DND-41 (cell line): ENCODE results near the gene SNTG2.

ENCODE experiments used
- ATAC-seq: fragments of 200-7000 bp; cut with Tn5 transposase; 3 replicates; pipeline ENCODE4 v1.9.1; 2021; ENCODE audit warnings: low read depth; ENCODE audit not compliant: insufficient read depth
- DNase-seq: peaks from one replicate; pipeline ENCODE4 v3.0.0-alpha.2; 2020
- H2AFZ ChIP-seq: 2 replicates; pipeline ENCODE4 v1.6.0; 2012; ENCODE audit warnings: low read depth, low read length
- H3K27ac ChIP-seq: 2 replicates; pipeline ENCODE4 v1.5.1; 2012; ENCODE audit warnings: low read length, inconsistent platforms
- H3K27me3 ChIP-seq: fragments of 200-600 bp; sonication (generic); 2 replicates; pipeline ENCODE4 v1.6.0; 2012; ENCODE audit warnings: low read length, mild to moderate bottlenecking, inconsistent platforms; ENCODE audit not compliant: insufficient read depth, poor library complexity
- H3K36me3 ChIP-seq: 2 replicates; pipeline ENCODE4 v1.5.1; 2012; ENCODE audit warnings: low read length, inconsistent platforms; ENCODE audit not compliant: insufficient read depth
- H3K4me1 ChIP-seq: 2 replicates; pipeline ENCODE4 v1.5.1; 2012; ENCODE audit warnings: mild to moderate bottlenecking, low read length; ENCODE audit not compliant: insufficient read depth
- H3K4me2 ChIP-seq: 2 replicates; pipeline ENCODE4 v1.6.0; 2012; ENCODE audit warnings: mild to moderate bottlenecking, moderate library complexity, low read length, inconsistent platforms; ENCODE audit not compliant: insufficient read depth
- H3K4me3 ChIP-seq, 2 experiments: fragments of 200-600 bp in 1 of 2; shearing (Covaris generic) in 1 of 2; 2 replicates each; pipeline ENCODE4 v1.5.1; 2012 to 2016; ENCODE audit warnings: inconsistent platforms in 2 of 2, low read length in 2 of 2, mild to moderate bottlenecking in 2 of 2, low read depth in 1 of 2, moderate library complexity in 1 of 2
- H3K79me2 ChIP-seq: 2 replicates; pipeline ENCODE4 v1.6.0; 2012; ENCODE audit warnings: low read length, inconsistent platforms; ENCODE audit not compliant: insufficient read depth
- H3K9ac ChIP-seq: 2 replicates; pipeline ENCODE4 v1.6.0; 2012; ENCODE audit warnings: low read depth, mild to moderate bottlenecking, inconsistent platforms, low read length, moderate library complexity
- H3K9me3 ChIP-seq: 2 replicates; pipeline ENCODE4 v1.5.1; 2012; ENCODE audit warnings: low read length, moderate library complexity, mild to moderate bottlenecking, inconsistent platforms; ENCODE audit not compliant: insufficient read depth, severe bottlenecking
- H4K20me1 ChIP-seq: 2 replicates; pipeline ENCODE4 v1.6.0; 2012; ENCODE audit warnings: low read length; ENCODE audit not compliant: insufficient read depth
- CTCF ChIP-seq: IDR thresholded peaks from 2 replicates; pipeline ENCODE4 v1.5.1; 2012; ENCODE audit warnings: borderline replicate concordance, low read length, moderate library complexity, mild to moderate bottlenecking; ENCODE audit not compliant: poor library complexity, severe bottlenecking; ENCODE audit errors: extremely low read depth
- EZH2 ChIP-seq: IDR thresholded peaks from 3 replicates; pipeline ENCODE4 v1.6.1; 2012; ENCODE audit warnings: borderline replicate concordance, low read depth, mild to moderate bottlenecking, moderate library complexity, low read length, inconsistent platforms; ENCODE audit not compliant: severe bottlenecking

SNTG2 gene

GRCh38 chr2:1405967-1406366, 455.3 kb downstream of the SNTG2 start:
- Histone ChIP-seq H3K27ac (no peak overlapping the region), H3K4me1 (peaks cover 5% of the 10 kb centered on the region; the same call in 1 of the 2 replicates), H3K27me3 (no peaks in the 10 kb centered on the region), H3K4me3 (no peak overlapping the region), H3K9me3 (no peaks in the 10 kb centered on the region), H3K9ac (no peak overlapping the region), H4K20me1 (no peaks in the 10 kb centered on the region), H3K4me2 (no peak overlapping the region), H2AFZ (no peak overlapping the region), H3K36me3 (no peaks in the 10 kb centered on the region), H3K79me2 (no peaks in the 10 kb centered on the region)
- ATAC-seq (no peak), DNase-seq (no peak)
- TF ChIP-seq EZH2 = no peak
- TF ChIP-seq CTCF = no peak

DNA sequence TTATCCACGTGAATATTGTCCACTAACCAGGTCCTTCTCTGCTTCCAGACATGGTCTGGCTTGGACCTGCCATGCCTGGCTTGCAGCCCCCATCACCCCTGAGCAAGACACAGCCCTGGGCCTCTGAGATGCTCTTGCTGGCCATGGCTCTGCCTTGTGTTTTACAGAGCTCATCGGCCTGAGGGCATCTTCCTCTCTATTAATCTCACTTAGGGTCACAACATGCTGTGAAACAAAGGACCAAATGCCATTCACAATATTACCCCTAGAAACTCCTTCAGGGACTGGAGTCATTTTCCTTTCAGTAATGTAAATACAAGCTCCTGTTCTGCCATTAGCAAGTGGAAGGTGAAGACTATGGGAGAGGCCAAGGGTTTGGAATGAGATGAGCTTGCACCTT, 455.8 kb downstream of the SNTG2 start:
- no peak overlapping the region for H3K4me2 ChIP-seq
- ATAC-seq (no peak), DNase-seq (no peak)
- H3K4me1 ChIP-seq = peaks cover 5% of the 10 kb centered on the region; the same call in 1 of the 2 replicates
- no peak overlapping the region for H3K4me3 ChIP-seq
- no peaks in the 10 kb centered on the region for H3K27me3 ChIP-seq
- no peaks in the 10 kb centered on the region for H4K20me1 ChIP-seq
- no peaks in the 10 kb centered on the region for H3K79me2 ChIP-seq
- TF ChIP-seq CTCF = no peak
- TF ChIP-seq EZH2 = no peak
- H3K36me3 ChIP-seq = no peaks in the 10 kb centered on the region
- H3K27ac ChIP-seq = no peak overlapping the region
- no peaks in the 10 kb centered on the region for H3K9me3 ChIP-seq
- no peak overlapping the region for H2AFZ ChIP-seq
- H3K9ac ChIP-seq = no peak overlapping the region

- H3K4me3 ChIP-seq = no peak overlapping the region
- no peak for ATAC-seq
- no peaks in the 10 kb centered on the region for H3K36me3 ChIP-seq
- no peaks in the 10 kb centered on the region for H3K79me2 ChIP-seq
- H3K27me3 ChIP-seq = no peaks in the 10 kb centered on the region
- no peak overlapping the region for H2AFZ ChIP-seq
- H3K9ac ChIP-seq = no peak overlapping the region
- H3K4me1 ChIP-seq = peaks cover 5% of the 10 kb centered on the region; the same call in 1 of the 2 replicates
- no peak for TF ChIP-seq CTCF
- no peak for TF ChIP-seq EZH2
- H4K20me1 ChIP-seq = no peaks in the 10 kb centered on the region
- no peak overlapping the region for H3K27ac ChIP-seq
- no peak for DNase-seq
- no peaks in the 10 kb centered on the region for H3K9me3 ChIP-seq
- no peak overlapping the region for H3K4me2 ChIP-seq
Observed at GRCh38 chr2:1407950-1408675, 457.5 kb downstream of the SNTG2 start.
